ENCODE results near the gene TECPR2.

TECPR2 gene

DNA sequence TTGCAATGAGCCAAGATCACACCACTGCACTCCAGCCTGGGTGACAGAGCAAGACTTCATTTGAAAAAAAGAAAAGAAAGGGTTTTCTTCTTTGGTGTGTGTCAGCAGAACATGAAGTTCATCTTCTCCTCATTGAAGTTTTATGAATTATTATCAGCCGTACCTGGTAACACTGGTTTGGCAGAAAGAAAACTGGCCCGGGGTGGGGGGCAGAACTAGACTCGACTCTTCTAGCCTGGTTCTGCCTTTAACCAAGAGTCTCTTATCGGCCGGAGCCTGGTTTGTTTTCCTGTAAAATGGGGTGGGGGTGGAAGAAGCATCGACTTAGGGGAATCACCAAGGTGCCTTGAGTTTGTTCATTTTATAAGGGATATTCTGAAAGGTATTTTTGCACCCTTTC lies 64.1 kb downstream of the TECPR2 start:
- H3F3A ChIP-seq (ENCODE audit: control insufficient read depth, insufficient read depth), result no peaks in the 10 kb centered on the region
- no peaks in the 10 kb centered on the region for H3K36me3 ChIP-seq (ENCODE audit: control insufficient read depth, low read length)
- no peaks in the 10 kb centered on the region for H3K27me3 ChIP-seq (ENCODE audit: control insufficient read depth, low read length)
- H3K9me2 ChIP-seq (replicated peaks; ENCODE audit: control insufficient read depth, low read length), result no peaks in the 10 kb centered on the region
- H3K79me2 ChIP-seq (ENCODE audit: control insufficient read depth, low read length), result no peaks in the 10 kb centered on the region
- H3K4me3 ChIP-seq (ENCODE audit: low read length), result no peak overlapping the region
- H3K27ac ChIP-seq (ENCODE audit: low read depth, low read length), result no peak overlapping the region
- TF ChIP-seq, protein P1, sequence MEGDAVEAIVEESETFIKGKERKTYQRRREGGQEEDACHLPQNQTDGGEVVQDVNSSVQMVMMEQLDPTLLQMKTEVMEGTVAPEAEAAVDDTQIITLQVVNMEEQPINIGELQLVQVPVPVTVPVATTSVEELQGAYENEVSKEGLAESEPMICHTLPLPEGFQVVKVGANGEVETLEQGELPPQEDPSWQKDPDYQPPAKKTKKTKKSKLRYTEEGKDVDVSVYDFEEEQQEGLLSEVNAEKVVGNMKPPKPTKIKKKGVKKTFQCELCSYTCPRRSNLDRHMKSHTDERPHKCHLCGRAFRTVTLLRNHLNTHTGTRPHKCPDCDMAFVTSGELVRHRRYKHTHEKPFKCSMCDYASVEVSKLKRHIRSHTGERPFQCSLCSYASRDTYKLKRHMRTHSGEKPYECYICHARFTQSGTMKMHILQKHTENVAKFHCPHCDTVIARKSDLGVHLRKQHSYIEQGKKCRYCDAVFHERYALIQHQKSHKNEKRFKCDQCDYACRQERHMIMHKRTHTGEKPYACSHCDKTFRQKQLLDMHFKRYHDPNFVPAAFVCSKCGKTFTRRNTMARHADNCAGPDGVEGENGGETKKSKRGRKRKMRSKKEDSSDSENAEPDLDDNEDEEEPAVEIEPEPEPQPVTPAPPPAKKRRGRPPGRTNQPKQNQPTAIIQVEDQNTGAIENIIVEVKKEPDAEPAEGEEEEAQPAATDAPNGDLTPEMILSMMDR (IDR thresholded peaks at IDR 0.05; ENCODE audit: low read depth, low read length, poor library complexity, severe bottlenecking), result no peak
- TF ChIP-seq EZH2phosphoT487 (IDR thresholded peaks at IDR 0.05; ENCODE audit: borderline replicate concordance, low read length), result no peak
- no peak overlapping the region for H3K4me2 ChIP-seq (ENCODE audit: low read length)
- H3K9me3 ChIP-seq (ENCODE audit: control insufficient read depth, insufficient read depth, low read length), result no peaks in the 10 kb centered on the region
- no peaks in the 10 kb centered on the region for H3K4me1 ChIP-seq (ENCODE audit: control insufficient read depth, low read length)
- no peaks in the 10 kb centered on the region for H4K20me1 ChIP-seq (ENCODE audit: control insufficient read depth, insufficient read depth, low read depth, low read length)

DNA sequence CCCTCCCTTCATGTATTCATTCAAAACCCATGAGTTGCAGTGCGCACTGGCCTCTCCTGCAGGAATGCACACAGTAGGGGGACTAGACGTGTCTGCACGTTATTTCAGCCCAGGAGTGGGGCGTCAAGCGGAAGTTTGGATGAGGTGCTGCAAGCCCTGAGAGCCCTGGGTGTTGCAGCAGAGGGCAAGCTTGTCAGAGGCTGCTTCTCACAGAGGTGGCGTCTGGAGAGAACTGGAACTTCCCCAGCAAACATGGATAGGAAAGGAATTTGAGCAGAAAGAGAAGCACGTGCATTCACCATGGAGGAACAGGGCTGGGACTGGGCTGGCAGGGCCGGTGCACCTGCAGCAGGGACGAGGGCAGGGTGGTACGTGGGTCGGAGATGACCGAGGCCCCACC lies 64.9 kb downstream of the TECPR2 start:
- no peaks in the 10 kb centered on the region for H3K9me2 ChIP-seq (replicated peaks; ENCODE audit: control insufficient read depth, low read length)
- no peaks in the 10 kb centered on the region for H3K36me3 ChIP-seq (ENCODE audit: control insufficient read depth, low read length)
- H3K4me3 ChIP-seq (ENCODE audit: low read length), result no peak overlapping the region
- H3K79me2 ChIP-seq (ENCODE audit: control insufficient read depth, low read length), result no peaks in the 10 kb centered on the region
- no peaks in the 10 kb centered on the region for H3K4me1 ChIP-seq (ENCODE audit: control insufficient read depth, low read length)
- H3K4me2 ChIP-seq (ENCODE audit: low read length), result no peak overlapping the region
- no peaks in the 10 kb centered on the region for H3F3A ChIP-seq (ENCODE audit: control insufficient read depth, insufficient read depth)
- H3K9me3 ChIP-seq (ENCODE audit: control insufficient read depth, insufficient read depth, low read length), result no peaks in the 10 kb centered on the region
- H3K27ac ChIP-seq (ENCODE audit: low read depth, low read length), result no peak overlapping the region
- H4K20me1 ChIP-seq (ENCODE audit: control insufficient read depth, insufficient read depth, low read depth, low read length), result no peaks in the 10 kb centered on the region
- no peak for TF ChIP-seq EZH2phosphoT487 (IDR thresholded peaks at IDR 0.05; ENCODE audit: borderline replicate concordance, low read length)
- TF ChIP-seq, protein P1 (IDR thresholded peaks at IDR 0.05; ENCODE audit: low read depth, low read length, poor library complexity, severe bottlenecking), result no peak
- H3K27me3 ChIP-seq (ENCODE audit: control insufficient read depth, low read length), result no peaks in the 10 kb centered on the region

DNA sequence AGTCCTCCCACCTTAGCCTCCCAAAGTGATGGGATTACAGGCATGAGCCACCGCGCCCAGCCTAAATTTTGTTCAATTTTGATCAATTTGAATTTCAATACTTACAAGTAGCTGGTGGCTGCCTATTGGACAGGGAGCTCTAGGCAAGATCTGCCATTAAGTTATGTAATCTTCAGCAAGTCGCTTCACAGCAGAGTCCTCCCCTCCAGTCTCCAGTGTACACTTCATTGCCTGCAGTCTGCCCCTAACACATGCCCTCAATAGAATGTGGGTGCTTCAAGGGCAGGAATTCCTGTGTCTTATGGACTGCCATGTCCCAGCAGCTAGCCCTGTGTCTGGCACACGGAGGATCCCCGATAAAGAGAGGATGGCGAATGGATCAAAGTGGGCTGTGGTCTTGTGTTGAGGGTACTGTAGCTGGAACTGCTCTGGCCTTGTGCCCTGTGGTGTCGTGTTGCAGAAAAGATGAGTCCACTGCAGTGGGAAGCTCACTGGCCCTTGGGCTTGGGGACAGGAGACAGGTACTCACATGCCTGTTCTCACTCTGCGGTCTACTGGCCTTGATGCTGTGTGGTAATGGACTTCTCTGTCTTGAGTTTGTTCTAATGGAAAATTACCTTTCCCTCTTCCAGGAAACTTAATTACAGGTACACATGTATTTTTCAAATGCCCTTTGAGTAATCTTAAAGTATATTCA lies 67.6 kb downstream of the TECPR2 start:
- no peaks in the 10 kb centered on the region for H3K79me2 ChIP-seq (ENCODE audit: control insufficient read depth, low read length)

More for the DNA sequence above, 67.6 kb downstream of the TECPR2 start:
- H3K4me1 ChIP-seq (ENCODE audit: control insufficient read depth, low read length), result no peaks in the 10 kb centered on the region
- H3K9me2 ChIP-seq (replicated peaks; ENCODE audit: control insufficient read depth, low read length), result no peaks in the 10 kb centered on the region
- no peak overlapping the region for H3K4me2 ChIP-seq (ENCODE audit: low read length)
- H3K4me3 ChIP-seq (ENCODE audit: low read length), result no peak overlapping the region
- H3K27ac ChIP-seq (ENCODE audit: low read depth, low read length), result no peak overlapping the region
- H4K20me1 ChIP-seq (ENCODE audit: control insufficient read depth, insufficient read depth, low read depth, low read length), result no peaks in the 10 kb centered on the region
- no peaks in the 10 kb centered on the region for H3F3A ChIP-seq (ENCODE audit: control insufficient read depth, insufficient read depth)
- no peaks in the 10 kb centered on the region; the same call in 1 of the 2 replicates for H3K36me3 ChIP-seq (ENCODE audit: control insufficient read depth, low read length)
- no peaks in the 10 kb centered on the region for H3K27me3 ChIP-seq (ENCODE audit: control insufficient read depth, low read length)
- TF ChIP-seq, protein P1 (IDR thresholded peaks at IDR 0.05; ENCODE audit: low read depth, low read length, poor library complexity, severe bottlenecking), result no peak
- TF ChIP-seq EZH2phosphoT487 (IDR thresholded peaks at IDR 0.05; ENCODE audit: borderline replicate concordance, low read length), result no peak
- H3K9me3 ChIP-seq (ENCODE audit: control insufficient read depth, insufficient read depth, low read length), result no peaks in the 10 kb centered on the region

Data from DOHH2 (cell line).